HG03521 (cell line): Measurements from ENCODE around the gene PTGES2.
"Not testable (repeated sequence)": the region's sequence is repeated elsewhere in the genome, so short reads cannot be mapped to it uniquely, and the experiment has no call there.

Source experiments
- ATAC-seq: cut with Tn5 transposase; IDR thresholded peaks from one replicate; pipeline ENCODE4 v1.9.1; 2021; ENCODE audit warnings: mild to moderate bottlenecking, moderate library complexity; ENCODE audit not compliant: unreplicated experiment

PTGES2 gene

DNA sequence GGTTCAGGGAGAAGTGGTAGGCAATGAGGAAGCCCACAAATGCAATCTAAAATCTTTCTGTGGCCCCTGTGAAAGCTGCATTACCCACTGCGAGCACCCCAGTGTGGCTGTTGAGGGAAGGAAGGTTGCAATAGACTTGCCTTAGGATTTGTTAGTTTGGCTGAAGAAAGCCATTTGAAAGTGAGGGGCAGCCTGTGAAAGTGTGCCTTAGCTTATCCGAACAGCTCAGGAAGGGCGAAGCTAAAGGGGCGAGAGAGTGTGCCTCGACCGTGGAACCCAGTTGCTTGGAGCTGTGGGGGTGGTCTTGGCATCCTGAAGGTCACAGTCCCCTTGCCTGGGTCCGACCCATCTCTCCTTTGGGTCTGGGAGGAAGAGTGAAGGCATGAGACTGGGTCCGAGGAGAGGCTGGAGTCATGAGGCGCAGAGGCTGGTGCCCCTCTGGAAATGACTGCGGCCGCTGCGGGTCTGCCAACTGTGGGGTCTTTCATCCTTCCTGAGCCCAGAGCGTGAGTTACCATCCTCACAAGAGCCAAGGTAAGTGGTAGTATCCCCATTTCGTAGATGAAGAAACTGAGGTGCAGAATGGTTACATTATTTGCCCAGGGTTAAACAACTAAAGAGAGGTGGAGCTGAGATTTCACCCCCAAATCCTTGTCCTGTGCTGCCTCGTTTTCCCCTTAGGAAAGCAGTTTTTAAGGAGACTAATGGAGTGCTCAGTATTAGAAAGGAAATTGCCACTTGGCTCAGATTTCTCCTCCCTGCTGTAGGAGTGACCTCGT is 35.1 kb downstream of the PTGES2 start:
- no peak for ATAC-seq

DNA sequence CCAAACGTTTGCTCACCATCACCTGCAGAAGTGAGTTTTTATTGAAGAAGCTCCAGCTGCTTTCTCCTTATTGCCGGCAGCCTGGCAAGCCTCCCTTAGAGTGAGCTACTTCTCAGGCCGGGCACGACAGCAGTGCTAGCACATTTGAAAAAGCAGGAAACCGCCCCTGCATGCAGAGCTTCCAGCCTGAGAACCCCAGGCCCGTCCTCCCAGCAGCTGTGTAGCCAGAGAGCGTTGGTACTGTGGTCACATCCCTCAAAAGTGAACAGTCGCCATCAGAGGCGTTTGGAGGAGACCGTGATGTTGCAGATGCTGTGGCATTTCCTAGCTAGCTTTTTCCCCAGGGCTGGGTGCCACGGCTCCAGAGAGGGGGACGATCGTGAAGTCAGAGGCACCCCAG is 36.0 kb downstream of the PTGES2 start:
- no peak for ATAC-seq

DNA sequence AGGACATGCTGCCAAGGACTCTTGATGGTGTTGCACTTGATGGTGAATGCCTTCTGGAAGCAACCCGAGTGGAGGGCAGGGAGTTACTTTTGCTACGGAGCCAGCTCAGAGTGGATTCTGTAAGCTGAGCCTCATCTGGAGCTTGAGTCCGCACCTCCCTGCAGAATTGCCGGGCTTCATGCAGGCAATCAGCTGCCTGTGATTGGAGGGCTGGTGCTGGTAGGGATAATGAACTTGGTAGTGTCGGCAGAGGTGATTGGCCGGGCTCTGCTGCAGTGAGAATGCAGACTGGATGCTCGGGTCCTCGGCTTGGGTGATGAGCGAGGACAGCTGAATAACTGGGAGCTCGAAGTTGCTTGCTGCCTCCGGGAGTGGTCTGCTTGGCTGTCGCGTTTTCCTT is 36.4 kb downstream of the PTGES2 start:
- no peak for ATAC-seq

DNA sequence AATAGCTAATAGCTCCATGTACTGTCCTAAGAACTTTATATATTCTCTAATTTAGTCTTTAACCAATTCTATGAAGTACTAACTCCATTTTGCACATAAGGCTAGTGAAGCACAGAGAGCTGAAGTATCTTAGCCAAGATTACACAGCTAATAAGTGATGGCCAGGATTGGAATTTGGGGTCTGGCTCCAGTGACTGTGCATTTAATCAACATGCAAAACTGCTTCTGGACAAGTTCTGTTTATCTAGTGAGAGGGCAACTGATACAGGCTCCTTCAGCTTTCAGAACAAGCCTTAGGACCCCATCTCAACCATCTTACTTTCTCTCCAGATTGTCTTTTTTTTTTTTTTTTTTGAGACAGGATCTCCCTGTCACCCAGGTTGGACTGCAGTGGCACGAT is 38.2 kb downstream of the PTGES2 start:
- no peak for ATAC-seq

DNA sequence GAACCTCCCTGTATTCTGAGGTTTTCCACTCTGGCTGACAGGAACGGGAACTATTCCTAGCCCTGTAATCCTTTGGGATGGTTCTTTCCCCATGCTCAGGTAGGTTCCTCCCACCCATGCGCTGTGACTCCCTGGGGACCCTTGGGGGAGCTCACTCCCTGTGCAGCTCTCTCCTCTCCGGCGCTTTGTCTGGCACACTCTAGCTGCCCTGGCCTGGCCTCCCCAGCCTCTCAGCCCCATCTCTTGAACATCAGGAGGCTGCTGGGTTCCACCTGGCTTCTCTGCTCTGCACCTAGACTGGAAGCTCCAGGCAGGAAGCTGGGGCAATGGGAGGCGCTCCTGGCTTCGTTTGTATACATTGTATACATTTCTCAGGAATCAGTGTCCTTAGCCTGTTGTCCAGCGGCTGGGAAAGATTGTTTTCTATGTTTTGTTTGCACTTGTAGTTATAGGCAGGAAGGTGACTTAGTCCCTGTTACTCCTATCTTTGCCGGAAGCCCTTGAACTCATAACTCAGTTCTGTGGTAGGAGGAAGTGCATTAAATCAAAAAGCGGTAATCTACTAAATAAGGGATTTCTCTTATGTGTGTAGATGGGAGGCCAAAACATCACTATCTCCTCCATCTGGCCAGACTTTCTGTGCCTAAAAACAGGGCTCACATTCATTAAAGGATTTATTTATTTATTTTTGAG is 39.1 kb downstream of the PTGES2 start:
- no peak for ATAC-seq

DNA sequence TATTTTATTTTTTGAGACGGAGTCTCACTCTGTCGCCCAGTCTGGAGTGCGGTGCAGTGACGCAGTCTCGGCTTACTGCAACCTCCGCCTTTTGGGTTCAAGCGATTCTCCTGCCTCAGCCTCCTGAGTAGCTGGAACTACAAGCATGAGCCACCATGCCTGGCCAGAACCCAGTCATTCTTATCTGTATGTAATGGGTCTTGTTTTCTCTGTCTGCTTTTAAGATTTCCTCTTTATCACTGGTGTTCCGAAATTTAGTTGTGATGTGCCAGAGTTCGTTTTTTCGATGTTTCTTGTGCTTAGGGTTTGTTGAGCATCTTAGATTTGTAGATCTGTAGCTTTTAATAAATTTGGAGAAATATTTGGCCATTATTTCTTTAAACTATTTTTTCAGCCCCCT is 40.3 kb downstream of the PTGES2 start:
- no peak for ATAC-seq

DNA sequence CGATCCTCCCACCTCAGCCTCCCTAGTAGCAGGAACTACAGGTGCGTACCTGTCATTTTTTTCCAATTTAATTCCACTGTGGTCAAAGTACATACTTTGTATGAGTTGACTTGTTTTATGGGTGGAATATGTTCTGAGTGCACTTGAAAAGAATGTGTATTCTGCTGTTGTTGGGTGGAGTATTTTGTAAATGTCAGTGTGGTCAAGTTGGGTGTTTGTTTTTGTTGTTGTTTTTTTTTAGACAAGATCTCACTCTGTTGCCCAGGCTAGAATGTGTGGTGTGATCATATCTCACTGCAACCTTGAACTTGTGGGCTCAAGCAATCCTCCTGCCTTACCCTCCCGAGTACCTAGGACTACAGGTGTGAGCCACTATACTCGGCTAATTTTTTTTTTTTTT is 41.6 kb downstream of the PTGES2 start:
- no peak for ATAC-seq

DNA sequence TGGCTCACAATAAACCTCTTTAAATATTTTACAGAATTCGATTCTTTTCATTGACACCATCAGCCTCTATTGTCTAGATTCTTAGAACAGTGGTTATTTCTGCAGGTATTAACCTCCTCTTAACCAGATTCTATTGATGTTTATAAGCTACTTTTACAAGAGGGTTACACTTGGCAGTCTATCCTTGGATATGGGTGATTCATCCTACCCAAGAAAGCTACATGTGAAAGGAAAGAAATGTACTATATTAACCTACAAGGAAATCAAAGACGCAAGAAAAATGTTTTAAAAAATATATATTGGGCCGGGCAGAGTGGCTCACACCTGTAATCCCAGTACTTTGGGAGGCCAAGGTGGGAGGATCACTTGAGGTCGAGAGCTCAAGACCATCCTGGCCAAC is 42.8 kb downstream of the PTGES2 start:
- ATAC-seq = no peak

DNA sequence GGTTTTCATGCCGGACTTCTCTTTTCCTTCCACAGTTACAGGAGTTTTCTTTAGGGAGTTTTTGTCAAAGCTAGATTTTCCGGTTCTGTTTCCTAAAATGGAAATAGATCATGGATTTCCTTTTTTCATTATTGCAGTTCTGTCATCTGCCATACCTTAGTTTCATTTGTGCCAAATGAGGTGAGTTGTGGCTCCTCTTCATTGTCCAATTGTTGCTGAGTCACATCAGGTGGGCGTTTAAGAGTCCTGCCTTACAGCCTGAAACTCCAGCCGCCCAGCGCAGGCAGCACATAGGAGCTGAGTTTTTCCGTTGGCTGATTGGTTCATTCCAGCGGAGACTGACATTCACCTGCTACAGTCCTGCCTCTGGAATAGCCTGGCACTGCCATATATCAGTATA is 45.4 kb downstream of the PTGES2 start:
- ATAC-seq = no peak

DNA sequence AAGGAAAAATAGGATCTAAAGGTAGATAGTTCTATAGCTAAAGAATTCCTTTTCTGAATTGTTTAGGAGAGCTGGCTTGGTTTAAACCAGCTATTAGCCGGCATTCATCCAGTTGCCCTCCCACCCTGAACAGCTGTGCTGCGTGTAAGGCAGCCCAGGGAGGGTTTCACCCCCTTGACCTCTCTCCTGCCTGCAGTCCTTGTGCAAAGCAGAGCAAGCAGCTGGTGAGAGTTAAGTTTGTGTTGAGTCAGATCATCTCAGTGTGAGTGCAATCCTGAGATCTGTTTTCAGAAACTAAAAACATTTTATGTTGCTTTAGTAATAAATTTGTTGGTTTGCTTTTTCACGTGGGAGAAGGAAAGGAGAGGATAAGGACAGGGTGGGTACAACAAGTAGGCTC is 46.5 kb downstream of the PTGES2 start:
- no peak for ATAC-seq

DNA sequence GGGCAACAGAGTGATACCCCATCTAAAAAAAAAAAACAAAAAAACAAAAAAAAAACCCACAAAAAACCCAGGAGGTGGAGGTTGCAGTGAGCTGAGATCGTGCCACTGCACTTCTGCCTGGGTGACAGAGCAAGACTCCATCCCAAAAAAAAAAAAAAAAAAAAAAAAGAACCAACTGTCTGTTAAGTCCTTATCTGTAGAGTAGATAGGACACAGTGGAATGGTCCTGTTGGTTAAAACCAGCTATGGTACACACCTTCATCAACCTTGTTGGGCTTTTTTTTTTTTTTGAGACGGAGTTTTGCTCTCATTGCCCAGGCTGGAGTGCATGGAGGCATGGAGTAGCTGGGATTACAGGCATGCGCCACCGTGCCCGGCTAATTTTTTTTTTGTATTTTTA is 47.3 kb downstream of the PTGES2 start:
- no peak for ATAC-seq

DNA sequence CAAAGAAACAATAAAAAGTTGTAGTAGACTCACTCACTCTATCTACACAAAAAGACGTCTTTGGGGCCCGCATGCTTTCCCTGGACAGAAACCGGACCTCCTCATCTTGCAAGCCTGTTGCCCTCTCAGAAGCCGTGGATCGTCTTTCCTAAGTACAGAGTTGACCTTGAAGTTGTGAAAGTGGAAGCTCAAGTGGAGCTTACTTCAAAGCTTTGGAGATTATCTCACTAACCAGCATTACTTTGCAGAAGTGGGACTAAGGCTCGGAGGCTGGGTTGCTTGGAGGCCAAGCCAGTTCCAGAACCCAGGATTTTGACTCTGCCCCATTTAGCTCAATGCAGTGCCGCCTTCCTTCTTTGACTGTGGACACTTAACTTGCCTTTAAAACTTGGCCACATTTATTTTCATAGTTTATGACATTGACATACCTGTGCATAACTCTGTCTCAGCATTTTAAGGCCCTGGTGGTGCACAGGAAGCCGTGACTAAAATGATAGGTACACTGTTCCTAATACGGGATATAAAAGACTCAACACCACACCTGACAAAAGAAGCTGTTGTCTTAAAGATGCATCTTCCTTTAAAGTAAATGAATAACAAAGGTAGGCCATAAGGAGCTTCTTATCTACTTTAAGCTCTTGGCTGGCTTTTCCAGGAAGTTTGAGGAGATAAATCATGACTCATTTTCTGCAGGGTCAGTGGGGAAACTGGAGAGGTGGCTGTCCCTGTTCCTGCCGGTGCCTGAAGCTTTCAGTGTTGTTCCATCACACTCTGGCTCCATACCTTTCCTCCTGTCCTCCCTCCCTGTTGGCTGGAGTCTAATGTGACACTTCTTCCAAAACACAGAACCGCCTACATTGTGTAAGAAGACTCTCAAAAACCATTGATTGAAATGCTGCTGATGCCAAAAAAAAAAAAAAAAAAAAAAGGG is 48.8 kb downstream of the PTGES2 start:
- ATAC-seq = no peak

DNA sequence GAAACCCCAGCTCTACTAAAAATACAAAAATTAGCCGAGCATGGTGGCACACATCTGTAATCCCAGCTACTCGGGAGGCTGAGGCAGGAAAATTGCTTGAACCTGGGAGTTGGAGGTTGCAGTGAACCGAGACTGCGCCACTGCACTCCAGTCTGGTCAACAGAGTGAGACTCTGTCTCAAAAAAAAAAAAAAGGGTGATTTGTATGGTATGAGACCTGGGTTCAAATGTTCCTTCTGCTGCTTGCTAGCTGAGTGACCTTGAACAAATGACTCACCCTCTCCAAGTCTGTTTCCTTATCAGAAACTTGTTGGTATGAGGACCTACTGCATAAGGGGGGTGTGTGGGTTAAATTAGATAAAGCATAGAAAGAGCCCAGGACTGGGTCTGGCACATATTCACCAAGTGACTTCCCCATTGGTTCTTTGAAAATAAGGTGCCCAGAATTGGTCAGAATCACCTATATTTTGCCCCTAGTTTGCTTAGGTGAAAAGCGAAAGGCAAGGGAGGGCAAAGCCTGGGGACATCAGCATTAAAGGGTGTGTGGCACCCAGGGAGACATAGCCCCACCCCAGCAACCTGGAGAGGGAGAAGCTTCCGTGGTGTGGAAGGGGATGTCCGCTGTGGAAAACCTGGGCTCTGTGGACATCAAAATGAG is 49.6 kb downstream of the PTGES2 start:
- ATAC-seq = no peak

DNA sequence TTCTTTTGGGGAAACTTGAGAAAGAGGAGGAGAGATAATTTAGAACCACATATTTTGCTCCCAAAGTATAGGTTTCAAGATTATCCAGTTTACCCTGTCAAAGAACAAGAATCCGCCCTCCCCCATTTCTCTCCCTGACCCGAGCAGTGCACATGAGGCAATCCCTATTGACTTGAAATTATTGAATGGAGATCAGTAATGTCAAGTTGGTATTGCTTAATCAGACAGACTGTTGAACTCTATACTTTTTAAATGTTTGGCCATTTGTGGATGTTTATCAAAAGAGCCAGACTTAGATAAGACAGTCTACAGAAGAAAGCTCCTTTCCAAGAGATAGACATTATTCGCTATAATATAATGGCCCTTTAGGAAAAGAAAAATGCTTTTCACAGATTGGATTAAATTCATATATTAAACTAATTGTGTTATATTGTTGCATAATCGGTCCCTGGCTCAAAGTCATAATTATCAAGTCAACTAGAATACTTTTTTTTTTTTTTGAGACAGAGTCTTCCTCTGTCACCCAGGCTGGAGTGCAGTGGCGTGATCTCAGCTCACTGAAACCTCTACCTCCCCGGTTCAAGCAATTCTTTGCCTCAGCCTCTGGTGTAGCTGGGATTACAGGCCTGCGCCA is 54.2 kb downstream of the PTGES2 start:
- ATAC-seq = no peak

DNA sequence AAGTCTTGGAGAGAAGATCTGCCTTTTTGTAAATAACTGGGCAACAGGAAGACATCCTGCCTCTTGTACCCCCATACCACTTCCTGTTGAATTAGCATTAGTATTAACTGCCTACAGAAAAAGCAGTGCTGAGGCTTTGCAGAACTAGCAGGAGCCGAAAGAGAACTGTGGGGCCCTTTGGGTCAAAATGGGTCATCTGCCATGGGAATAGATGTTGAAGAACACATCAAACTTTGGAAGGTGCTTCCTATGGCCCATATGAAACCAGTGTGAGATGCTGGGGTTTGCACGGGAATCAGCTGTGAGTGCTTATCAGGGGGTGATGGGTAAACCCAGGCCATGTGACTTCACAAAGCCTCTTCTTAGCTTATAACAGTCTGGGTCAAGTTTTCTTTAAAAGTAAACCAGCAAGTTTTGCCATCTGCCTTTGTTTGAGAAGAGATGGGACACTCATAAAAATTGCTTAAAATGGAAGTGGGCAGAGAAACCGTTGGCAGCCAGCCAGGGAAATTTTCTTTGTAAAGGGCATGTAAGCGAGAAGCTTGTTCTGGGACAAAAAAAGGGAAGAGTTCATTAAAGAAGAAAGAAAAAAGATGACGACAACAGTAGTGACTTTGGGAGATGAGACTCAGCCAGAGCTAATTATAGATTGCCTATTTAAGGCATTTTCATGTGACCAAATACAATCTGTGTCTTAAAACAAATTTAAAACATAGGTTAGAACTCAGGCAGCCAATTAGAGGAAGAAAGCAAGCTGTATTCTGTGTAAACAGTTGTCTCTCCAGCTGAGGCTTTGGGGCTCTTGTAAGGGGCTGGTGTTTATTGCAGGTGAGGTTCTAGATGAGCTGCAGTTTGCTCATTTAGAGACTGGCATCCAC is 55.1 kb downstream of the PTGES2 start:
- no peak for ATAC-seq

DNA sequence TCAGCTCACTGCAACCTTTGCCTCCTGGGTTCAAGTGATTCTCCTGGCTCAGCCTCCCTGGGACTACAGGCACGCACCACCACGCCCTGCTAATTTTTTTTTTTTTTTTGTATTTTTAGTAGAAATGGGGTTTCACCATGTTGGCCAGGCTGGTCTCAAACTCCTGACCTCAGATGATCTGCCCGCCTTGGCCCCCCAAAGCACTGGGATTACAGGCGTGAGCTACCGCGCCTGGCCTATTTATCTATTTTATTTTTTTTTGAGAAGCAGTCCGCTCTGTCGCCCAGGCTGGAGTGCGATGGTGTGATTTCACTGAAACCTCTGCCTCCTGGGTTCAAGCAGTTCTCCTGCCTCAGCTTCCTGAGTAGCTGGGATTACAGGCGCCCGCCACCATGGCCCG is 56.1 kb downstream of the PTGES2 start:
- not testable (repeated sequence) for ATAC-seq

DNA sequence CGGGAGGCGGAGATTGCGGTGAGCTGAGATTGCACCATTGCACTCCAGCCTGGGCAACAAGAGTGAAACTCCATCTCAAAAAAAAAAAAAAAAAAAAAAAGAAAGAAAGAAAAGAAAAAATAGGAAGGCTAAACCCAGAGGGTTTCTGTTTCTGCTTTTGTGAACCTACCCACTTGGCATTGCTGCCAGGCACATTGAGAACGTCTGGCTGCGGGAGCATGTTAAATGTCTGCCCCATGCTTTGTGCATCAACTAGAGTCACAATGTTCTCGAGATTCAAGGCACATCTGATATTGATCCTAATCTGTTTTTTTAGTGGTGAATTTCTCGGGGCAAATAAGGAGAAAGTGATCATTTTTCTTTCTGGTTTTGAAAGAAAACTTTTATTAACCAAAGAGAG is 56.7 kb downstream of the PTGES2 start:
- no peak for ATAC-seq
